ENCODE data around the gene ARMH1.
"Not testable (repeated sequence)": the region's sequence is repeated elsewhere in the genome, so short reads cannot be mapped to it uniquely, and the experiment has no call there.

The ARMH1 gene

DNA sequence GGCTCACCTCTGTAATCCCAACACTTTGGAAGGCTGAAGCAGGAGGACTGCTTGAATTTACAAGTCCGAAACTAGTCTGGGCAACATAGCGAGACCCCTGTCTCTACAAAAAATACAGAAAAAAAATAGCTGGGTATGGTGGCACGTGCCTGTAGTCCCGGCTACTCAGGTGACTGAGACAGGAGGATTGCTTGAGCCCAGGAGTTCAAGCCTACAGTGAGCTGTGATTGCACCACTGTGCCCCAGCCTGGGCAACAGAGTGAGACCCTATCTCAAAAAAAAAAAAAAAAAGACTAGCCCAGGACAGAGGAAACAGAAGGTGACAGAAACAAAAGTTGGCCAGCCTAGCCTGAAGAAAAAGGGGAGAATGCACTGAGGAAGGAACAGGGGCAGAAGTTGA, 21.2 kb downstream of the ARMH1 start:
- no peak for DNase-seq (ENCODE audit: low spot score)

DNA sequence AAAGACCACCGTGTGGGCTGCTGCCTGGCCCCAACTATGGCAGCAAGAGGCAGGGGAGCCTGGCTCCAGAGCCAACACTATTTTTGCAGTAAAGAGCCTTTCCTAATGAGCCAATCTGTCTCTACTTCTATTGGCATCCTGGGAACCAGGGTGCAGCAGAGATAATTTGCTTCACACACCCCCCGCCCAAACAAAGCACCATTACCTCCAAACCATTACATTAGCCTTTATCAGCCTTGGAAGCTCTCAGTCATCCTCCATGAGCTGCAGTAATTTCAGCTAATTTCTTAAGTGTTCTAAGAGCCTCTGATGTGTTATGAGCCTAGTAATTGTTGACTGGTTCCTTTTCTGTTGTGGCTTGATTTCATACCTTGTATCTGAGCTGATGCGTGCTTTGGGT, 21.6 kb downstream of the ARMH1 start:
- DNase-seq (ENCODE audit: low spot score) = no peak

DNA sequence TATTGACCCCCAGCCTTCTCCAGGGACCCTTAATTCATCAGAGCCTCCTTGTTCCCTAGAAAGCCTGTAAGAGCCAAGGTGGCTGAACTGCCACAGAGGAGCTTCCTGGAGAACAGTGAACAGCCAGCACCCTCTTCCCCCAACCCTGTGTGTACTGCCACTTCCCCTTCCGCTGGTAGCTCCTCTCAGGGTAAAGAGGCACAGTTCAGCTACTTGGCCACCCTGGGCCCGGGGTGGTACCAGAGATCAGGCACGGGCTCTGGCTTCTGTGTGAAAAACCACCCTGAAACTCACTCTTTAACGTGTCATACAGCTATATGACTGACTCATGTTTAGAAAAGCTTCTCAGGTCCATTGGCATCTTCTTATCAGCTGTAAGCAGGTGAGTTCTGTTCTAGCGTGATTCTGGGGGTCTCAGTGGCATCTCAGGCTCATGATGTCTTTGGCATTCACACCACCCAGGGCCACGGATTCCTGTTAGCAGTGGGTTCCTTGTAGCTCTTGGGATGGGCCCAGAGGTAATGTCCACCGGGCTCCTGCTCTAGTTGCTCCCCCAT, 22.4 kb downstream of the ARMH1 start:
- no peak for DNase-seq (ENCODE audit: low spot score)

GRCh38 chr1:44698138-44698537, 23.6 kb downstream of the ARMH1 start:
- DNase-seq (ENCODE audit: low spot score) = no peak

DNA sequence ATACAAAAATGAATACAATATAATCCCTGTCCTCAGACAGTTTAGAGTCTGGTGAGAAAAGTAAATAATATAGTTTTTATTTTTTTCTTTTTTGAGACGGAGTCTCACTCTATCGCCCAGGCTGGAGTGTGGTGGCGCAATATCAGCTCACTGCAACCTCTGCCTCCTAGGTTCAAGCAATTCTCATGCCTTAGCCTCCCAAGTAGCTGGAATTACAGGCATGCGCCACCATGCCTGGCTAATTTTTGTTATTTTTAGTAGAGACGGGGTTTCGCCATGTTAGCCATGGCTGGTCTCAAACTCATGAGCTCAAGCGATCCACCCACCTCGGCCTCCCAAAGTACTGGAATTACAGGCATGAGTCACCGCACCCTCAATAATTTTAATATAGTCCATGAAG, 24.9 kb downstream of the ARMH1 start:
- DNase-seq (ENCODE audit: low spot score) = not testable (repeated sequence)

DNA sequence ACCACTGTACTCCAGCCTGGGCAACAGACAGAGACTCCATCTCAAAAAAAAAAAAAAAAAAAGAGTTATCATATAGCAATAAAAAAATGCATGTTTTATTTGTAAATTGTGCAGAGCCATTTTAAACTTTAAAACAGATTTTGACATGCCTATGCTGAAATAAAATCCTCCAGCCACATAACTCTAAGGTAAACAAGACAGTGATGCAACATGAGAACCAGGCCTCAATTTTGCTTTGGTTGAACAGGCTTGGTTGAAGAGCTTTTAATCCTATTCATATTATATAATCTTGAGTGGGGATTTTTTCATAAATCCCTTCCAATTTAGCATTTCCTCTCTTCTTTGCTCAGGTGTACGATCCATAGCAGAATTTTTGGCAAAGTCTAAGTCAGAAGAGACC, 26.1 kb downstream of the ARMH1 start:
- no peak for DNase-seq (ENCODE audit: low spot score)

GRCh38 chr1:44701141-44701573, 26.6 kb downstream of the ARMH1 start:
- no peak for DNase-seq (ENCODE audit: low spot score)

DNA sequence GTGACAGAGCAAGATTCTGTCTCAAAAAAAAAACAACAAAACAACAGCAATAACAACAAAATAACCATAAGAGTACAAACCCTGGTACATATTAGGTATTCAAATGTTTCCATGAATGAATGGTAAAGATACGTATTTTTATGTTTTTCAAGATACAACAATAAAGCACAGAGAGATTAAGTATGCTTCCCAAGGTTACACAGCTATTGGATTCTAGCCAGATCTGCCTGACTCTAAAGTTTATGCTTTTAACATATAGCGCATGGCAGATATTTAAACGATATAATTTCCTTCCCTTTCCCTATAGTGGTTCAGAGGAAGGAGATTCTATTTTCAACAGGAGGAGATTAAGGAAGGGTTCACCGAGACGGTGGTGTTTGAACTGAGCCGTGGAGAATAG, 31.0 kb downstream of the ARMH1 start:
- DNase-seq (ENCODE audit: low spot score) = no peak

GRCh38 chr1:44705938-44706337, 31.4 kb downstream of the ARMH1 start:
- no peak for DNase-seq (ENCODE audit: low spot score)

GRCh38 chr1:44707112-44707881, 32.8 kb downstream of the ARMH1 start:
- peak; percentile 82 for DNase-seq (ENCODE audit: low spot score)

DNA sequence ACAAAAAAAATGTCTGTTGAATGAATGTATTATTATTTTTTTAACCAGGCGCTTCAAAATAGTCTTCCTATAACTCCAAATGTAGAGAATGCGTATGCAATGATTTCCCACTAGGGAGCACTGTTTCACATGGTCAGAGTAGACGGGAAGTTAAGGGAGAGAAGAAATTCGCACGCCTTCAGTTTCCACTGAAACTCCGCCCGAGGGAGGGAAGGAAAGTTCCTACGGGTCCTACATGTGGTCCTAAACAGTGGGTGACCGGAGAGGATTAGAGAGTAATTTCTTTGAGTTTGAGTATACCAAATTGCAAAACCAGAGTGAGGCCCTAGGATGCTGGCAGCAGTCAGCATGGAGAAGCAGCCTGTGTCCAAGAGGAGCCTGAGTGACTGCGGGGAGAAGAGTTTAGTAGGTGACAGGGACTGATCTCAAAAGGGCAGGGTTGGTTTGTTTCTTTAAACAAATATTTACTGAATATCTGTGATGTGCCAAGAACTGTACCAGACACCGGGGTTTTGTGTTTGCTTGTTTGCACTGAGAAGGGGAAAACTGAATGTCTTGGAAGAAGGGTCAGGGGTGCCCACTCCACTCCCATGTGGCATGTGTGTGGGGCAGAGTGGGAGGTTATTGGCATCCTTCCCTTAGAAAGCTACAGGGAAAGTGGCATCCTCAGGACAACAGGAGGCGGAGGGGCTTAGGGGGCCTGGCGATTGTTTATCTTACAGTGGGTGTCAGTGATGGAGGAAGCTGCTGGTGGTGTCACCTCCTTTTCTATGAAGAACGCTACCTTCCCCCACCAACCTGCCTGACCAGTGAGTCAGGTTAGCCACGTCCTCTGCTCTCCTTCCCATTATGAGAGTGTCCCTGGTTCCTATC, 33.7 kb downstream of the ARMH1 start:
- DNase-seq (ENCODE audit: low spot score) = peak; percentile 53

DNA sequence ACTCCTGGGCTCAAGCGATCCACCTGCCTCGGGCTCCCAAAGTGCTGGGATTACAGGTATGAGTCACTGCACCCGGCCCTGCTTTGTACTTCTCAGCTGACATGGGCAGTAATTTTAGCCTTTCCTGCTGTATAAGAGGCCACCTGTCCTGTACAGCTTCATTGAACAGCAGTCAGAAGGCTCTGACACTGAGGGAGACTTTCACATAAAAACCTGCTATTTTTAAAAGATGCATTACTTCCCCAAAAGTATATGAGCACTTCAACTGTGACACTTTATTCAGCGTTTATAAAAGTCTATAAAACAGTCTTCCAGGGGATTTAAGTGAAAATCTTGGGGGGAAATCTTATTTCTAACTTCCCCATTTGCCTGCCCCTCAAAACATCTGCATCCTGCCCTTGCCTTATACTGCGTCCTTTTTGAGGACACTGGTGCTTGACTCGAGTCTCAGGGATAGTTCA, 38.8 kb downstream of the ARMH1 start:
- DNase-seq (ENCODE audit: low spot score) = no peak

DNA sequence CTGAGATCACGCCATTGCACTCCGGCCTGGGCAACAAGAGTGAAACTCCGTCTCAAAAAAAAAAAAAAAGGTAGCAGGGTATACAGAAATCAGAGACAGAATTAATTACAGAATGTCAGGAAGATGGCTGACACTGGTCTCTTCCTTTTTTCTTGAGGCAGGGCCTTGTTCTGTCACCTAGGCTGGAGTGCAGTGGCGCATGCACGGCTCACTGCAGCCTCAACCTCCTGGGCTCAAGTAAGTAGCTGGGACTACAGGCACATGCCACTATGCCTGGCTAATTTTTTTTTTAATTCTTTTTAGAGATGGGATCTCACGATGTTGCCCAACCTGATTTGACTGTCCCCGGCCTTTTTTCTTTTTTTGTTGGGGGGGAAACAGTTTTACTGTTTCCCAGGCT, 40.0 kb downstream of the ARMH1 start:
- DNase-seq (ENCODE audit: low spot score) = no peak

DNA sequence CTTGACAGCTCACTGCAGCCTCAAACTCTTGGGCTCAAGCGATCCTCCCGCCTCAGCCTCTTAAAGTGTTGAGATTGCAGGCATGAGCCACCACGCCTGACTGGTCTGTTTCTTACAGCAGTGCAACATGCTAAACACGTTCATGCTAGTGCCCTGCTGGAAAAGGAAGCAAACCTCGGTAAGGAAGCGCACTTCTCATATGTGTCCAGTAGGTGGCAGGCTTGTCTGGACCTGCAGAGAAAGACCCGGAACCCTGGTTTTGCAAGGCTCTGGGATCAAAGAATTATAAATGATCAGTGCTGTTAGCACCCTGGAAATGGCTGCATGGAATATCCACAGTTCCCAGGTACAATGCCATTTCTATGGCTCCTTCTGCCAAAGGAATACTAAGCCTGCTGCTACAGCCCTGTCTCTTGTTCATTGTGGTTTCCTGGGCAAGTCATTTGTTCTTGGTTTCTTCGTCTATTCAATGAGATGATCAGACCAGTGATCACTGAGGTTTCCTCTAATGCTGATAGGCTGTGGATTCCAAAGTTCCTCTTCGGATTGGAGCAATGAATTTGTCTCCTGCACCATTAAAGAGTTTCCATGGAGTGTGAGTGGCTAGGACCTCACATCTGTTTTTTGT, 40.5 kb downstream of the ARMH1 start:
- peak; percentile 82 for DNase-seq (ENCODE audit: low spot score)

DNA sequence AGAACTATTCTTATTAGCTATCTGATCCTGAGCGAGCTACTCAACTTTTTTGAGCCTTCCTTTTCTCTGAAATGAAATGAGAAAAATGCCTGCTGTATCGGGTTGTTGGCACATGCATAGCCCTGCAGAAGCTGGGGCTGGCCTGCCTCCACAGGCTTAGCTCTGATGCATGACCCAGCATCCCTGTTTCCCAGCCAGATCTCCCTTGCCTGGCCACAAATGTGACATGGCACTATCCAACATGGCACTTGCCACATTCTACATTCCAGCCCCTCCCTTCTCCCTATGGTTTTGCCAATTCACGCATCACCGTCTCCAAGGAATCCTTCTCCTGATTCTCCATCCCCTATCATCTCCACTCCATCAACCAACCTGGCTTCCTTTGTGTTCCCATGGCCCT, 42.6 kb downstream of the ARMH1 start:
- DNase-seq (ENCODE audit: low spot score) = no peak

GRCh38 chr1:44717653-44718052, 43.1 kb downstream of the ARMH1 start:
- no peak for DNase-seq (ENCODE audit: low spot score)

DNA sequence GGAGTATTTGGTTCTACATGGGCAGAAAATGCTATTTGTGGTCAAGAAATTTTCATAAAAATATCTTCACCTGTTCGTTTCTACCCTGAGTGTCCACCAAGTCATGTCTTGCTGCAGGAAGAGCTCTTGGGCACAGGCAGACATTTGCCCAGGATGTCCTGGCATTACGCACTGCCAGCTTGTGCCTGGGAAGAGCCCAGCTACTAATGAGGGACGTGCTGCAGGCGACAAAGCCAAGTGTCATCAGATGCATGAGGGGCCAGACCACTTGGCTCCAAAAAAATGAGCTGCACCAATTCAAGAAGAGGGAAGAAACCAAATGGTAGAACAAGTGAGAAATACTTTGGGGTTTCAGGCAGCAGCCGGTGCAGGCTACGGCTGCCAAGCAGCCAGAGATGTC, 43.6 kb downstream of the ARMH1 start:
- DNase-seq (ENCODE audit: low spot score) = no peak

- no peak for DNase-seq (ENCODE audit: low spot score)
Observed at GRCh38 chr1:44719318-44719717, 44.8 kb downstream of the ARMH1 start.

- no peak for DNase-seq (ENCODE audit: low spot score)
Observed at GRCh38 chr1:44720281-44720680, 45.8 kb downstream of the ARMH1 start.

DNA sequence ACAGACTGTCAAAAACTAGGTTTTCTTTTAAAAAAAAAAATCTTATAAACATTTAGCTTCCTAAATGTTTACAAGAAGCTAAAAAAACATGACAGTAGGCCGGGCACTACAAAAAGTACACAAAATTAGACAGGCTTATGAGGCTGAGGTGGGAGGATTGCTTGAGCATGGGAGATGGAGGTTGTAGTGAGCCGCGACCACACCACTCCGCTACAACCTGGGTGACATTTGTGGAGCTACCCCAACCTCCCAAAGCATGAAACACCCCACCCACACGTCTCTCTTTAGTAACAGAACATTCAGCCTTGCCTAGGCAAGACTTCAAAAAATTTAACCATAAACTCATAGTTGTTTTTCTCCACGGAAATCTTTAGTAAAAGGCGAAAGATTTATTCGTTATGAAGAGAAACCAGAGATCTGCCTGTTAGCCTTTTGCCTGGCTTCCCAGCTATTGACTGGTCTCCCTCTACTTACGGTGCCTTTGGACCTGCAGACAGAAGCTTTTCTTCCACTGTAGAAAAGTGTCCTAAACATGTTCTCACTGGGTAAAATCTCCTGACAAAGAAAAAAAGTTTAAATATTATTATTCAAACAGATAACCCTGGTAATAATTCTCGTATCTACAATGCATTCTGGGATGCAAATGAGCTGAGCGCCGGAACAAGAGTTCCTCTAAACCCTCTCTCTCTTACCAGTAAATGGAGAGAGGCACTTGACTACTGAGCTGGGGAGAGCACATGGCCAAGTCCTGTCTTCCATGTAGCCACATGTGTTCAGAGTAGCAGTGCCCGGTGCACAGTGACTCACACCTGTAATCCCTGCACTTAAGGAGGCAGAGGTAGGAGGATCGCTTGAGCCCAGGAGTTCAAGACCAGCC, 47.2 kb downstream of the ARMH1 start:
- peak; percentile 70 for DNase-seq (ENCODE audit: low spot score)

DNA sequence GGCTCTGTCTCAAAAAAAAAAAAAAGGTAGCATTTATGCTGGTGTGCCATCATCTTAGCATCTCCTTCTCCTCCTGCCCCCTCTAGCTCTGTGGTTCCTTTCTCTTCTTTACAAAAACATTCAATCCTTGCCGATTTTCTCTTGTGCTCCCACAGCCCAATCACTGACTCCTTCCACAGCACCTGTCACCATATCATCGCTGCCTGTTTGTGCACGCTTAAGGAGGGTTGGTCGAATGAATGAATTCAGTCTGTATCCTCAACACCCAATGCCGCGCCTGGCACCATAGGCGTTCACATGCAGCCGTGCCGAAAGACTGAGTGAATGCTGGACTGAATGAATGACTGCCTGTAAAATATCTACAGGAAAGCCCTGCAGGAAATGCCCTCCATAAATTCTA, 48.5 kb downstream of the ARMH1 start:
- DNase-seq (ENCODE audit: low spot score) = no peak

Data from AG08396 (cell line).